Lower lobe of right lung (tissue), 2 donors: ENCODE data around the gene C2orf69. TPM values are rescaled to one million over a fixed set of nuclear protein-coding genes. Genes with fewer than 3 reads are reported as not detected.

Experiments used
- ATAC-seq, 2 donors: fragments of 200-7000 bp; cut with Tn5 transposase; one replicate each; pipeline ENCODE4 v1.9.1; 2020 to 2022; ENCODE audit warnings: mild to moderate bottlenecking in 2 of 2, moderate library complexity in 2 of 2
- DNase-seq: peaks from one replicate; pipeline ENCODE4 v3.0.0-alpha.2; 2020
- H3K27ac ChIP-seq: fragments of 200-600 bp; one replicate; pipeline ENCODE4 v1.8.0; 2022
- H3K27me3 ChIP-seq: fragments of 200-600 bp; one replicate; pipeline ENCODE4 v1.8.0; 2022; ENCODE audit warnings: low read depth
- H3K36me3 ChIP-seq: fragments of 200-600 bp; one replicate; pipeline ENCODE4 v1.8.0; 2022; ENCODE audit warnings: mild to moderate bottlenecking
- H3K4me1 ChIP-seq: fragments of 200-600 bp; one replicate; pipeline ENCODE4 v1.8.0; 2022
- H3K4me3 ChIP-seq: fragments of 200-600 bp; one replicate; pipeline ENCODE4 v1.8.0; 2022; ENCODE audit warnings: mild to moderate bottlenecking
- H3K9me3 ChIP-seq: fragments of 200-600 bp; one replicate; pipeline ENCODE4 v1.8.0; 2022
- intact Hi-C: fragments of 100-400 bp; cut with DNase I; formaldehyde crosslinking; loops from one replicate; pipeline ENCODE4 v1.11.0; 2022
- total RNA-seq: library from RNA; stranded (reverse); fragmentation: NEBNext Ultra II Directional; extraction: Animal tissue kit (Norgen Biotek cat#: 25700); gene quantifications from one replicate; pipeline ENCODE4 v1.2.1, GENCODE V29; 2021
- TF ChIP-seq, protein P1 (sequence below): fragments of 200-600 bp; IDR thresholded peaks from one replicate; pipeline ENCODE4 v1.8.0; 2022; ENCODE audit warnings: antibody characterized with exemption, mild to moderate bottlenecking
- donor health status: DM: no; HTN: yes; CAD: no; lungs with severe emphysema.

Gene C2orf69
- total RNA-seq, 1 donor from 2014 or later, result 12.5 TPM

DNA sequence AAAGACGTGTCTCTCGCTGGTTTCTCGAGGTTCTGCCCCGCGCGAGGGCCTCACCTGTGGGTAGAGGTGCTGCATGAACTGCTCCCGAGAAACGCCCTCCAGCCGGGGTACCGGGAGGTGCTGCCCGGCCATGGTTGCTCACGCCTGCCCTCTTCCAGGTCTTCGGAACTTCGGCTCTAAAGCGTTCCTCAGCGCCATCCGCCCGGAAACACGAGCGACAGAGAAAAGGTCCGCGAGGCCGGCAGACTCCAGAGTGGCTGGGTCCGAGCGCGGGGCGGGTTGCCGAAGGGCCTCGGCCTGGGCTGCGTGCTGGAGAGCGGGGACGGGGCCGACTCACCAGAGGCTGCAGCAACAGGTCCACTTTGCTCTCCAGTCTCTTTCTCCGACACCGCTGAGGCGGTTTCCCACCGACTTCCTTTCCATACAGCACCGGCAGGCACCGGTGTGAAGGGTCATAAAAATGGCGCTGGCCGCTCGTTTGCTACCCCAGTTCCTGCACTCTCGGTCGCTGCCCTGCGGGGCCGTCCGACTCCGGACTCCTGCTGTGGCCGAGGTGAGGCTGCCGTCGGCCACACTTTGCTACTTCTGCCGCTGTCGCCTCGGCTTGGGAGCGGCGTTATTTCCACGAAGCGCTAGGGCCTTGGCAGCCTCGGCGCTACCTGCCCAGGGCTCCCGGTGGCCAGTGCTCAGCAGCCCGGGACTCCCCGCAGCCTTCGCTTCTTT, 44.4 kb downstream of the C2orf69 start, which contains the start of the genes MAIP1 and TYW5:
Gene MAIP1, plus strand, starts transcription at position 244 of the 723 bp plus-strand sequence. Its CDS starts 217 bp downstream, at position 461.
Gene TYW5, minus strand, starts transcription at position 153 of the 723 bp plus-strand sequence. Its CDS starts 21 bp downstream, at position 132.
- peak within 1 kb of the TSS; percentile 93 for H3K4me3 ChIP-seq
- no peaks in the 10 kb centered on the region for H3K9me3 ChIP-seq
- intact Hi-C loops, result no loop called here
- peak within 1 kb of the TSS; percentile 95 for H3K27ac ChIP-seq
- H3K36me3 ChIP-seq, result peaks cover 28% of the 10 kb centered on the region
- ATAC-seq, result peak; percentile 97 to 98
- peaks cover 34% of the 10 kb centered on the region for H3K4me1 ChIP-seq
- peak; percentile 89 for DNase-seq
- no peaks in the 10 kb centered on the region for H3K27me3 ChIP-seq
- TF ChIP-seq, protein P1, sequence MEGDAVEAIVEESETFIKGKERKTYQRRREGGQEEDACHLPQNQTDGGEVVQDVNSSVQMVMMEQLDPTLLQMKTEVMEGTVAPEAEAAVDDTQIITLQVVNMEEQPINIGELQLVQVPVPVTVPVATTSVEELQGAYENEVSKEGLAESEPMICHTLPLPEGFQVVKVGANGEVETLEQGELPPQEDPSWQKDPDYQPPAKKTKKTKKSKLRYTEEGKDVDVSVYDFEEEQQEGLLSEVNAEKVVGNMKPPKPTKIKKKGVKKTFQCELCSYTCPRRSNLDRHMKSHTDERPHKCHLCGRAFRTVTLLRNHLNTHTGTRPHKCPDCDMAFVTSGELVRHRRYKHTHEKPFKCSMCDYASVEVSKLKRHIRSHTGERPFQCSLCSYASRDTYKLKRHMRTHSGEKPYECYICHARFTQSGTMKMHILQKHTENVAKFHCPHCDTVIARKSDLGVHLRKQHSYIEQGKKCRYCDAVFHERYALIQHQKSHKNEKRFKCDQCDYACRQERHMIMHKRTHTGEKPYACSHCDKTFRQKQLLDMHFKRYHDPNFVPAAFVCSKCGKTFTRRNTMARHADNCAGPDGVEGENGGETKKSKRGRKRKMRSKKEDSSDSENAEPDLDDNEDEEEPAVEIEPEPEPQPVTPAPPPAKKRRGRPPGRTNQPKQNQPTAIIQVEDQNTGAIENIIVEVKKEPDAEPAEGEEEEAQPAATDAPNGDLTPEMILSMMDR, result peak; percentile 34

DNA sequence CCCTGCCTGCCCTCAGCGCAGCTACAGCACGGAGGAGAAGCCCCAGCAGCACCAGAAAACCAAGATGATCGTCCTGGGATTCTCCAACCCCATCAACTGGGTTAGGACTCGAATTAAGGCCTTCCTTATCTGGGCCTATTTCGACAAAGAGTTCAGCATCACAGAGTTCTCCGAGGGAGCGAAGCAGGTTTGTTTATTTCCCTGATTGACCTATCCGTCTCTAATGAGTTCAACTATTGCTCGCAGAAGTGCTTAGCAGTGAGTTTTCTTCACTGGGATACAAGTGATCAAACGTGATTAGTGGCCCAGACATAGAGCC, 44.9 kb downstream of the C2orf69 start:
- DNase-seq (no peak), ATAC-seq (no peak)
- Histone ChIP-seq H3K27me3 (no peaks in the 10 kb centered on the region), H3K4me3 (peak overlapping the region; percentile 93), H3K36me3 (peaks cover 28% of the 10 kb centered on the region), H3K9me3 (no peaks in the 10 kb centered on the region), H3K27ac (peak overlapping the region; percentile 95), H3K4me1 (peaks cover 34% of the 10 kb centered on the region)
- intact Hi-C loops, result no loop called here
- TF ChIP-seq, protein P1, result no peak

DNA sequence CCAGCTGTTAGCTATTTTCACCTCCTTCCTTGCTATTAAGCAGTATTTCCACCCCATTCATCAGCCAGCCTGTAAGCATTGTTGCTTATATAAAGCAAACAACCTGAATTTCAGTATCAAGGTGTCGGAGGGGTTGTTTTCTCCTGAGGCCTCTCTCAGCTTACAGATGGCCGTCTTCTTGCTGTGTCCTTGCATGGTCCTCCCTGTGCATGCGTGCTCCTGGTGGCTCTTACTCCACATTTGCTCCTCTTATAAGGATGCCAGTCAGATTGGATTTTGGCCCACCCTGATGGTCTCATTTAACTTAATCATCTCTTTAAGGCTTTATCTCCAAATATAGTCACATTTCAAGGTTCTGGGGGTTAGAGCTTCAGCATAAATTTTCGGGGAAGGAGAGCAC, 46.9 kb downstream of the C2orf69 start:
- intact Hi-C loops, result no loop called here
- no peaks in the 10 kb centered on the region for H3K9me3 ChIP-seq
- H3K4me3 ChIP-seq, result no peak overlapping the region
- TF ChIP-seq, protein P1, result no peak
- no peaks in the 10 kb centered on the region for H3K27me3 ChIP-seq
- no peak for ATAC-seq
- no peak overlapping the region for H3K27ac ChIP-seq
- DNase-seq, result no peak
- H3K4me1 ChIP-seq, result peaks cover 34% of the 10 kb centered on the region
- peaks cover 47% of the 10 kb centered on the region for H3K36me3 ChIP-seq

DNA sequence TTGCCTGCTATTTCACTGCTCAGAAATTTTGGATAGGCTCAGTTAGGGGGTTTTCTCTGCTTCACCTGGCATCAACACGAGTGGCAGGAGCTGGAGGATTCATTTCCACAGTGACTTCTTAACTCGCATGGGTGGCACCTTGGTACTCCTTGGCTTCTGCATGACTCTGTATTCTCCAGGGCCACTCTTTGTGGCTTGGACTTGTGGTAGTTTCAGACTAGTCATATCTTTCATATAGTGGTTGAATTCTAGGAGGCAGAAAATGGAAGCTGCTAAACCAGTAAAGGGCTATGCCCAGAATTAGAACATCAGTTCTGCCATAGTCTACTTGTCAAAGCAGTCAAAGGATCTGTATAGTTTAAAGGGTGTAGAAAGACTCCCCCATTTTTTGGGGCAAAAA, 51.1 kb downstream of the C2orf69 start:
- no peak for ATAC-seq
- intact Hi-C loops, result no loop called here
- H3K4me1 ChIP-seq, result peaks cover 7% of the 10 kb centered on the region
- H3K4me3 ChIP-seq, result no peak overlapping the region
- DNase-seq, result no peak
- TF ChIP-seq, protein P1, result no peak
- H3K36me3 ChIP-seq, result peaks cover 80% of the 10 kb centered on the region
- H3K27me3 ChIP-seq, result no peaks in the 10 kb centered on the region
- H3K27ac ChIP-seq, result no peak overlapping the region
- H3K9me3 ChIP-seq, result no peaks in the 10 kb centered on the region

DNA sequence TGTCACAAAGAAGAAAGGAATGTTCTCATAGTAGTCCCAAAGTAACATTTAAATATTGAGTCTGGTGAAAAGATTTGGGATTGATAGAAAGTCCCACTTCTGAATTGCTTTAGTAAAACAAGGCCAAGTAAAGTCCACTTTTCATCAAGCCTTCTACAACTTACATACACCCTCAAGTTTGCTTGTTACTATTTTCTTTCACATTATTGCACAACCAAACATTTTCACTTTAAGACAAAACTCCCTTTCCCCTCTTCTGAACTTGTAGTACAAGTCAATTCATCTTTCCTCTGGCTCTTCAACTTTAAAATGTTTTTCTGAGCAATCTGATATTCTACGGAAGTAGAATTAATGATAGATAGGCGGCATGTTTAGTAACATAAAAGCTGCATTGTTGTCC, 55.3 kb downstream of the C2orf69 start:
- DNase-seq (no peak), ATAC-seq (no peak)
- Histone ChIP-seq H3K4me3 (no peak overlapping the region), H3K27me3 (no peaks in the 10 kb centered on the region), H3K4me1 (no peaks in the 10 kb centered on the region), H3K27ac (no peak overlapping the region), H3K9me3 (no peaks in the 10 kb centered on the region), H3K36me3 (peaks cover 55% of the 10 kb centered on the region)
- intact Hi-C loops, result no loop called here
- TF ChIP-seq, protein P1, result no peak
